HEK293T (cell line): Measurements from ENCODE around the gene SLC9A8.

Source experiments
- BHLHE40 ChIP-seq: fragments of 450-650 bp; IDR thresholded peaks from 2 replicates; pipeline ENCODE4 v1.6.1; 2016; ENCODE audit warnings: mild to moderate bottlenecking, moderate library complexity, borderline replicate concordance
- FOXM1 ChIP-seq: fragments of 450-650 bp; IDR thresholded peaks from 2 replicates; pipeline ENCODE4 v1.6.1; 2017; ENCODE audit warnings: mild to moderate bottlenecking, borderline replicate concordance
- L3MBTL2 ChIP-seq: fragments of 450-650 bp; conservative IDR thresholded peaks from 2 replicates; pipeline ENCODE4 v1.6.1; 2016; ENCODE audit warnings: mild to moderate bottlenecking
- NFRKB ChIP-seq: fragments of 450-650 bp; IDR thresholded peaks from 2 replicates; pipeline ENCODE4 v1.6.1; 2016; ENCODE audit warnings: mild to moderate bottlenecking, moderate library complexity
- TARDBP ChIP-seq: fragments of 450-650 bp; IDR thresholded peaks from 2 replicates; pipeline ENCODE4 v1.6.1; 2016

GRCh38 chr20:49891476-49892110, 79.0 kb downstream of the SLC9A8 start:
- no peak for TF ChIP-seq L3MBTL2
- TF ChIP-seq NFRKB, result no peak
- no peak for TF ChIP-seq FOXM1
- no peak for TF ChIP-seq TARDBP
- TF ChIP-seq BHLHE40, result no peak
